ENCODE data around the gene MT2A.

GRCh38 chr16:56603589-56603988 lies 4.8 kb upstream of the MT2A start:
- TF ChIP-seq POLR2AphosphoS5 (IDR thresholded peaks at IDR 0.05): peak in 1 of 2 donors; percentile 23
- TF ChIP-seq, protein P1, sequence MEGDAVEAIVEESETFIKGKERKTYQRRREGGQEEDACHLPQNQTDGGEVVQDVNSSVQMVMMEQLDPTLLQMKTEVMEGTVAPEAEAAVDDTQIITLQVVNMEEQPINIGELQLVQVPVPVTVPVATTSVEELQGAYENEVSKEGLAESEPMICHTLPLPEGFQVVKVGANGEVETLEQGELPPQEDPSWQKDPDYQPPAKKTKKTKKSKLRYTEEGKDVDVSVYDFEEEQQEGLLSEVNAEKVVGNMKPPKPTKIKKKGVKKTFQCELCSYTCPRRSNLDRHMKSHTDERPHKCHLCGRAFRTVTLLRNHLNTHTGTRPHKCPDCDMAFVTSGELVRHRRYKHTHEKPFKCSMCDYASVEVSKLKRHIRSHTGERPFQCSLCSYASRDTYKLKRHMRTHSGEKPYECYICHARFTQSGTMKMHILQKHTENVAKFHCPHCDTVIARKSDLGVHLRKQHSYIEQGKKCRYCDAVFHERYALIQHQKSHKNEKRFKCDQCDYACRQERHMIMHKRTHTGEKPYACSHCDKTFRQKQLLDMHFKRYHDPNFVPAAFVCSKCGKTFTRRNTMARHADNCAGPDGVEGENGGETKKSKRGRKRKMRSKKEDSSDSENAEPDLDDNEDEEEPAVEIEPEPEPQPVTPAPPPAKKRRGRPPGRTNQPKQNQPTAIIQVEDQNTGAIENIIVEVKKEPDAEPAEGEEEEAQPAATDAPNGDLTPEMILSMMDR (IDR thresholded peaks at IDR 0.05): peak; percentile 31 to 49 (median 42)
- TF ChIP-seq EP300 (IDR thresholded peaks at IDR 0.05): no peak
- no peak for TF ChIP-seq POLR2A (IDR thresholded peaks at IDR 0.05; ENCODE audit: low read depth)
